GM21515 (cell line): ENCODE measurements around the gene IQSEC1.

Experiments
- ATAC-seq: cut with Tn5 transposase; IDR thresholded peaks from one replicate; pipeline ENCODE4 v1.9.1; 2021; ENCODE audit not compliant: unreplicated experiment

The IQSEC1 gene

GRCh38 chr3:13107661-13108060 is 34.4 kb upstream of the IQSEC1 start:
- ATAC-seq = no peak

GRCh38 chr3:13106308-13107001 is 33.2 kb upstream of the IQSEC1 start:
- ATAC-seq = no peak

GRCh38 chr3:13105896-13106250 is 32.6 kb upstream of the IQSEC1 start:
- no peak for ATAC-seq

GRCh38 chr3:13105181-13105895 is 32.1 kb upstream of the IQSEC1 start:
- ATAC-seq = no peak

- ATAC-seq = no peak
Observed at GRCh38 chr3:13104511-13104910, 31.3 kb upstream of the IQSEC1 start.

- no peak for ATAC-seq
Observed at GRCh38 chr3:13103416-13104058, 30.3 kb upstream of the IQSEC1 start.

- ATAC-seq = no peak
Observed at GRCh38 chr3:13102386-13103345, 29.4 kb upstream of the IQSEC1 start.

GRCh38 chr3:13099707-13100106 is 26.5 kb upstream of the IQSEC1 start:
- ATAC-seq = no peak

GRCh38 chr3:13098192-13098988 is 25.2 kb upstream of the IQSEC1 start:
- ATAC-seq = no peak

GRCh38 chr3:13096356-13096755 is 23.1 kb upstream of the IQSEC1 start:
- no peak for ATAC-seq

GRCh38 chr3:13095408-13095937 is 22.2 kb upstream of the IQSEC1 start:
- ATAC-seq = no peak

- ATAC-seq = no peak
Observed at GRCh38 chr3:13093687-13094086, 20.5 kb upstream of the IQSEC1 start.

GRCh38 chr3:13092621-13093617 is 19.7 kb upstream of the IQSEC1 start:
- ATAC-seq = no peak

GRCh38 chr3:13091898-13092611 is 18.8 kb upstream of the IQSEC1 start:
- ATAC-seq = peak; percentile 57

GRCh38 chr3:13088028-13089006 is 15.1 kb upstream of the IQSEC1 start:
- ATAC-seq = peak; percentile 36

GRCh38 chr3:13087320-13087990 is 14.2 kb upstream of the IQSEC1 start:
- no peak for ATAC-seq
